G401.6 (cell line): ENCODE data around the gene AFF3.

Experiments
- FAIRE-seq: peaks from 2 replicates; lab custom pipeline; 2012; peaks lifted over from hg19 to GRCh38; lab: Jason Lieb, UNC

Gene AFF3

DNA sequence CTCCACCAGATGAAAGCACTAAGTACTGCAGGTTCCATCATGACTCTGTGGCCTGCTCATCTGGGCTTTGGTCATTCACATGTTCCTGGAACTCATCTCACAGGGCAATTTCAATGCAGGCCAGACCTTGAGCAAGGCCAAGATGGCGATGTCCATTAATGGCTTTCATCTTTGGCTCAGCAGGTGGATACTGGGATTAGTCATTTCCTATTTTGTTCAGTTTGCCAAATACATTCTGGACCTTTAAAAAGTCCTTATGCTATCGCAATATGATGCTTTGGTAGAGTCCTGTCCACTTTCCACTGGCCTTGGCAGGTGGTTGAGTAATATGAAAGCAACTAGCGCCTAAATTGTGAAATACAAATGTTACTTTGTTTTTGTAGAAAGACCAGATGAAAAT is 482.5 kb downstream of the AFF3 start:
- no peak for FAIRE-seq

DNA sequence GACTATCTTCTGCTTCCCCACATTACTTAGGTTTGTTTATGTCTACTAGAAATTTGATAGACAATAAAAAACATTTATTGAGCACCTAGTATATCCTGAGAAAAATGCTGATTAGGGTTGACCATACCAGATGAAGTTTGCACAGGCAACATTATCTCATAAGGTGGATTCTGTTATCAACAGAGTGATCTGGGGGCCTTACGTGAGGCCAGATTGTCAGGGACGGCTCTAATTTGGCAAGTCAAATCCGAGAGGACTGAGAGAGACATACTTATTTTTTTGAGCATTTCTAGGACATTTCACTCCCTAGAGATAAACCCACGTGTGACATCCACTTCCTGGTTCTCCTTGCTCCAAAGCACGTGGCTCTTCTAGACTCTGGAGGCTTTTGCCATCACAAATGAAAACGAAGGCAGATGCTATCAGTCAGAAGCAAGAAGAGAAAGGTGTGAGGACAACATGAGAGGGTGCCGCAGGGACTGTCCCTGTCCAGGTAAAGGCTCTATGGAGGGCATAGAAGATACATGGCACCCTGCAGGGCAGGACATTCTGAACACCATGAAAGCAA is 484.6 kb downstream of the AFF3 start:
- FAIRE-seq: no peak

DNA sequence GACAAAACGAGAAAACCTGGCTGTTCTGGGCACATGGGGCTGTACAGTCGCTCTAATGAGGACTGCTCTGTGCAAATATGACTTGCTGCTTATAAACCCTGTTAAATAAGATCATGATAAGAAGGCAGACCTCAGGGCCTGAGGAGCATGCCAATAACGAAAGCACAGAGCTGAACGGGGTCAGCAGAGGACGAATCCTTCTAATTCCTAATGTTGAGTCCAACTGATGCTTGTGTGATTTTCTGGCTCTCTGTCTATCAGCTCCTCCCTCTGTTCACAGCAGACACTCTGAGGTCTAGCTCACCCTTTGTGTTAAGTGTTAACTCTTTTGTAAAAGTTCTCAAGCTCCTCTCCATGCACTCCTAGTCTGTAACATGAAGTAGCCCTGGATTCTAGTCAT is 485.4 kb downstream of the AFF3 start:
- FAIRE-seq: no peak

DNA sequence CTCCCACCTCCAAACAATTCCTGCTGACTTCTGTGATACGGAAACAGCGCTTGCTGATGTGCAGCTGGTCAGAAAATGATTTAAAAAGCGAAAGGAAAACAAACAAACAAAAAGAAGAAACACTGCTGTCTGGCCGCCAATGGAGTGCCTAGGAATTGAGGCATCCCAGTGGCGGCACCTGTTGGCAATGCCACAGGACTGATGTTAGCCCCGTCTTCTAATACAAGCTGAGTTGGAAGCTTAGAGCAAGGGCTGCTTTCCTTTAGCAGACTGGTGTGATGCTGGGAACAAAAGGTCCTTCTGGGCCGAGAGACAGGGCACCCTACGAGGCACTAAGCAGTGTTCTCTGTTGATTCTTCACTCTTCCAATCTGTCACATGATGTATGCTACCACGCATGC is 489.0 kb downstream of the AFF3 start:
- no peak for FAIRE-seq

DNA sequence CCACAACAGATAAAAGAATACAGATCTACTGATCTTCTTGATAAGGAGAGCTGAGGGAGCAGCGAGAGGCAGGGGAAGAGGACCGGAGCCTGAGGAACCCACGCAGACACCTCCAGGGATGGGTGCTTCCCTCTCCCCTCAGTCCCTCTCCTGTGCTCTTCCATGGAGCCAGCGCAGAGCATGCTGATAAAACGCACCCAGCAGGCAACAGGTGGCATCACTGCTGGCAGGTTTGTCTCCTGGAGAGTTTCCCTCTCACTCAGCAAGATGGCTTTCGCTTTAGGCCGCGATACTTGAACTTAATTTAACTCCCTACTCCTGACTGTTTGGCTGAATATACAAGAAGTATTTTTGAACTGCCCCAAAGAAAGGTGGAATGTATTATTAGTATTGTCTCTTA is 489.5 kb downstream of the AFF3 start:
- FAIRE-seq: no peak

DNA sequence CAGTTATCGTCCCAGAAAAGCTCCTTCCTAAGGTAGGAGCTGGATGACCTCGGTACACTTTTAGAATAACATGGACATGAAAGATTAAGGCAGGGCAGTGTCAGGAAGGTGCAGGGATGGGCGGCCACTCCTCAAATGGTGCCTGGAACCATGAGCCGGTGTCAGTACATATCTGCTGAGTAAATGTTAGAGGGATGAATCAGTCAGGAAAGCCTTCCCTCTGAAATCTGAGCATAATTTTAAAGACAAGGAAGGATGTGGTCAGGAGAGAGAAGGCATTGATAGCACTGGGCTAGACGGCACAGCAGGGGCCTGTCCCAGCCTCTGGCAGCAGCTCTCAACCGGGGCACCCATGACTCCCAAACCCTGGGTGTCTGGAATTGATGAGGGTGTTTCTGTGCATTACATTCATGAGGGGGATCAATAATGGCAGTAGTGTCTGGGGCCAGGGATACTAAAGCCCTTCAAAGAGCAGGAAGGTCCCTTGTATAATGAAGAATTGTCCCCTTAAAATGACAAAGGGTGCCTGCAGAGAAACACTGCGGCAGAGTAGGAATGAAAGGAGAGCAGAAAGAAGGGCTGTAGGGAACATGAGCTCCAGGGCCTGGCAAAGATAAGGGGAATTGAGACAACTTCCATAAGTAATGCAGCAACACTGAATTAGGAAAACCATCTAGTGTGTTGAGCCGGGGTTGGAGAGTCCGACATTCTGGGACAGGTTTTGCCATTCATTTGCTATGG is 490.3 kb downstream of the AFF3 start:
- FAIRE-seq: no peak

DNA sequence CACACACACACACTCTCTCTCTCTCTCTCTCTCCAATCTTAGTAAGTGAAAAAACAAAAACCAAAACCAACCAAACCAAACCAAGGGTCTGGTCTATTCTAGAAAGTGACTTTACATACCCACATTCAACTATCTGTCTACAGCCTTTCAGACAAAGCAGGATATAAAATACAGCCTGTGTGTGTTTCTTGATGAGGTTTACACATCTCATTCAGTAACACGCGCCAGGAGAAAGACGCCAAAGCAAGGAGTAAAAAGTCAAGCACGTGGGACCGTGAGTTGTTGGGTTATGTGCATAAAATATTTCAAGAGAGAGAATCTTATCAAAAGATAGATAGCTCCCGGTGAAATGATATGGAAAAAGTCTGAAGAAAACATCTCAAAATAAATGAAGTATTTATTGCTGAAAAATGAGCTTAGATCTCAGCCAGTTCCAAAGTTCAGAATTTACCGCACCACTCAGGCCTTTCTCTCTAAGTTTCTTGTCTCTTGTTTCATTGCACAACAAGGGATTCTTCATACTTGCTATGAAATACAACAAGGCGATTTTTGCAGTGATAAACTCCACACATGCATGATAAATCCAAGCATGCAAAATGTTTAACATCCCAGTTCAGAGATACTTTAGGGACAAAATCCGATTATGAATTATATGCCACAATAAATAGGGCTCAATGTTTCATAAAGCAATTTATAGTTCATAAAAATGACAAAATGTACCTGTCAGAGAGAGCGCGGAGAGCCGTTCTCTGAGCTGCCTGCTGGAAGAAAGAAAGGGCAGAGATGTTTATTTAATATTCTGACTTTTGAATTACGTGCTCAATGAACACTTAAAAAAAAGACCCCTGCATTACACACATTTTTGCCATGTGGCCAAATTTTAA is 493.2 kb downstream of the AFF3 start:
- no peak for FAIRE-seq

DNA sequence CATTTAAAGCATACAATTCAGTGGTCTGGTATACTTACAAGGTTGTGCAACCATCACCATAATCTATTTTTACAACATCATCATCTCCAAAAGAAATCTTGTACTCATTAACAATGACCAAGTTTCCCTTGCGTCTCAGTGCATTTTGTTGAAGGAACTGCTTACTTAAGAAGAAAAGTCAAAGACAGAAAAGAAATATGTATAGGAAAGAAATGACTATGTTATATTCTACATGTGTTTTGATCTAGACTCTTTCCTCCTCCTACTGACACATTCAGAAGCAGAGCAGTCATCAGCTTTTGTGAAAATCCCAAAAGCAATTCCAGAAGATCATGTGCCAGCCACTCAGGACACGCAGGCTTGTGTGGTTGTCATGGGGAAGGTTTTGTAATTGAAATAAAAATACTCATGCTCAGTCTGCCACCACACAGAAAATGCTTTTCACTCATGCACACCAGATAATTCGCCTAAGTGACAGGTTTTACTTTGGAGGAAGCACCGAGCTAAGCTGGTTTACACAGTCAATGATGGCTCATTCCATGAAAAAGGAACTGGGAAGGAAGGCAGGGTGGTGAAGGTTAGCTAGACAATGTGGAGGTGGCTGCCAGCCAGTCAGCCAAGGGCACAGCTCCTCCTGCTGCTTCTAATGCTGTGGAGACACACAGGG is 494.1 kb downstream of the AFF3 start:
- no peak for FAIRE-seq

DNA sequence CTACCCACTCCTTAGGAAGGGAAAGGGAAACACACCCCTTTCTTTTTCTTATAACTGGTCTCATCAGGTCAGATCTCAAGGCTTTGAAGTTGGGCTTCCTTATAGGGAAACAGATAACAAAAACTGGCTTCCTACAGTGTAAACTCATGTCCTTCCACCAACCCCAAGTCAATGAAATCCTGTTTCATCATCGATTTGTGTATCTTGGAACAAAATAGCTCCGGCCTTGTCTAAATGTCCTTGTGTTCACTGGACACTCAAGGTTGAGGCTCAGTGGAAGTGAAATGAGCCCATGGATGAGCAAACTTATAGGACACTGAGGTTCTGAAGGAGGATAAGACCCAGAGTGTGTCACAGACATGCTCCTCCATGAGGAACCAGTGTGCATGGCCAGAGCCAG is 496.4 kb downstream of the AFF3 start:
- no peak for FAIRE-seq

DNA sequence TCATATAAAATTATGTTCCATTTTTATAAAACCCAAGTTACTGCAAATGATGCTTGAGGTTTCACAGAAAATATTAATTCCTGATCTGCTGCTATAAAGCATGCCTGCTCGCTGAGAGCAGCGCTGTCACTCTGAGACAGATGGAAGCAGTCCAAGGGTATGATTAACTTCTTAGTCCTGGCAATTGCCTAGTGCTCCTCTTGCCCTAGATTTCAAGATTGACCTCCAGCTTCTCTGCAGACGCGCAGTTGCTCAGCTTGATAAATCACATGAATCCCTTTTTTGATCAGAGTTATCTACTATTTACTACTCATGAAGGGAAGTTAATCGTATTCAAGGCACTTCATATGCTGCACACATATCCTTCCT is 498.0 kb downstream of the AFF3 start:
- FAIRE-seq: no peak

DNA sequence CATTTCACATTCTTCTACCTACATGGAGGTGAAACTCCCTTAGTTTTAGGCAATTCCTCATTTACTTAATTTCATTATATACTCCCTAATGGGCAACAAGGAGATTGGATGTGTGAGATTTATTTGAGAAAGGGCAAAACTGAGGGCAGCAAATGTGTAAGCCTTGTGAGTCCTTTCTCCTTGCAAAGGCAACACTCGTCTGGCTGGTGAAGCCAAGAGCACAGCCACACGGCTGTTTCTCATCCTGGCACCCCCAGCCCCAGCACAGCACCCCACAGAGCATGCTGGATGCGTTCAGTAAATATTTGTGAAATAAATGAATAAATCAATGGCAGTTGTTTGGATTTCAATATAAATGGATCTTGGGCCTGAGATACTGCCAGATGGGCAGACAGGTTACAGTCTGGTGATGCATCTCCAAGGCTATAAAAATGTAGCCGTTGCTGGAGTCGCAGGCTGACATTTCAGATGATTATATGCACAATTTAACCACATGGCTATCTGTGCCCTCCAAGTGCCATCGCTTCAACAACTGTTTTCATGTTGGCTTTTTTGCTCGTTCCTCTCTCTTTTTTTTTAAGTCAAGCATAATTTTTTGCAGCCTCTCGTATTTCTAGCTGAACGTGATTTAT is 498.5 kb downstream of the AFF3 start:
- no peak for FAIRE-seq

DNA sequence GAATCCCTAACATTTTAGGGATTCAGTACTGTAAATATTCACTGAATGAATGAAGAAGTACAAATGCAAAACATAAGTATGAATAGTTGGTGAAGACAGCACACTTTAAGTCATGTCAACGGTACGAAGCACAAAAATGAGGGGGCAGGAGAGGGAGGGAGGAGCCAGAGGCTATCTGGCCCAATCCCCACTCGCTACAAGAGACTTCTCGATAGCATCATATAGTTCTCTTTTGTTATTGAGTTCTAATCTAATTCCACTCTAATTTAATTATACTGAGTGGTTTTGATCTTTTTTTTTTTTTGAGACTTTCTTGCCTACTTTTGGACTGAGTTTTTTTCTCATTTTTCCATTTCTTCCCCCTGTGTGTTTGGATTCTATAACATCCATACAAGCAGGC is 500.4 kb downstream of the AFF3 start:
- FAIRE-seq: no peak

DNA sequence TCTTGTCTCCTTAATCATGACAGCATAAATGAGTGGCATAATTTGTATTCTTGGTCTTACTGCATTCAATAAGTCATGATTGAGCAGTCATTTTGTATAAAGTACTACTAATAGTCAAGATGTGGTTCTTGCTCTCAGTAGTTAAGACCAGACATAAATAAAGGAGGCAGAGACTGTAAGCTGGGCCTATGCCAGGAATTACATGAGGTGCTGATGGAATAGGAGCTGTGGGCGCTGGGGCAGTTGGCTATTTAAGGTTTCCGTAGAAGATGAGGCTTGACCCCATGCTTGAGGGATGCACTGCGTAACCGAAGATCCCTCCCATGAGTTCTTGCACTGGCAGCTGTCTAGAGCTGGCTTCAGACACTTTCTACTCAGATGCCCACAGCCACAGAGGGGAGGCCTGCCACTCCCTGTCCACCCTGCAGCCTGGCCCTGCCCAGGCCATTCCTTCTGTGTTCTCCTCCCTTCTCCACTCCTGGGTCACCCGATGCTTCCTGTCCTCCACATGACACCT is 501.7 kb downstream of the AFF3 start:
- no peak for FAIRE-seq

DNA sequence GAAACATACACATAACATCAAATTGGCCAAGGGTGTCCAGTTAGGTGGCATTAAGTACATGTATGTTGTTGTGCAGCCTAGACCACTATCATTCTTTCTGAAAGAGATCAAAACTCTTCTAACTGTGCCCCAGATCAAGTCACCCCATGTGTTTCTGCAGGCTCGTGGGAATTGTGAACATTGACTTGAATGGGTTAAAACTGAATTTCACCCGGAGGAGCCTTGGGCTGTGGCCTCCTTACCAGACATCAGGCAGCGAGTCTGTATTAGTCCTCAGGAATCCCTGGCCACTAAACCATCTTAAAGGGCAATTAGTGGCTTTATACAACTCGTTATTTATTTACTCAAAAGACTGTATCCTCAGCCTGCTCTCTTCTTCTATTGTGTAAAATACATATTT is 503.6 kb downstream of the AFF3 start:
- FAIRE-seq: no peak

DNA sequence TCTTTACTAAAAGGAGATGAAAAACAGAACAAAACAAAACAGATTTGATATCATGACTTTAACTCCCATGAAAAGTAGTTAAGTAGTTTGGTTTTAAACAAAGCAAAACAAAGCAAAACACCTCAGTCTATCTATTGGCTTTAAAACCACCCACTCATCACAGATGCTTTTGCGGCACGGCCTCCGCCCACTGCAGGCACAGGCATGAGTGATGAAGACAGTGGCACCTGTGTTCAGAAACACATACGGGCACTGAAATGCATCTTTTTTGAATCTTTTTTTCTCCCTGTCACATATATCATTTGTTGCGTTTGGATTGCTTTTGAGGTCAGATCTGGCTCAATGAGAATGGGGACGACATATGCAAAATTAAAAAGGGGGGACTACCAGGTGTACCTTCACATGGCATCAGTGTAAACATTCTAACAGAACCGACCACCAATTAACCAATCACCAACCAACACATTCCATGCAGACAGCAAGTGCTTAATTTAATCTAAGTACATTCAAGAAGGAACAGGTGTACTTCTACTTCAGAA is 505.2 kb downstream of the AFF3 start:
- FAIRE-seq: no peak

DNA sequence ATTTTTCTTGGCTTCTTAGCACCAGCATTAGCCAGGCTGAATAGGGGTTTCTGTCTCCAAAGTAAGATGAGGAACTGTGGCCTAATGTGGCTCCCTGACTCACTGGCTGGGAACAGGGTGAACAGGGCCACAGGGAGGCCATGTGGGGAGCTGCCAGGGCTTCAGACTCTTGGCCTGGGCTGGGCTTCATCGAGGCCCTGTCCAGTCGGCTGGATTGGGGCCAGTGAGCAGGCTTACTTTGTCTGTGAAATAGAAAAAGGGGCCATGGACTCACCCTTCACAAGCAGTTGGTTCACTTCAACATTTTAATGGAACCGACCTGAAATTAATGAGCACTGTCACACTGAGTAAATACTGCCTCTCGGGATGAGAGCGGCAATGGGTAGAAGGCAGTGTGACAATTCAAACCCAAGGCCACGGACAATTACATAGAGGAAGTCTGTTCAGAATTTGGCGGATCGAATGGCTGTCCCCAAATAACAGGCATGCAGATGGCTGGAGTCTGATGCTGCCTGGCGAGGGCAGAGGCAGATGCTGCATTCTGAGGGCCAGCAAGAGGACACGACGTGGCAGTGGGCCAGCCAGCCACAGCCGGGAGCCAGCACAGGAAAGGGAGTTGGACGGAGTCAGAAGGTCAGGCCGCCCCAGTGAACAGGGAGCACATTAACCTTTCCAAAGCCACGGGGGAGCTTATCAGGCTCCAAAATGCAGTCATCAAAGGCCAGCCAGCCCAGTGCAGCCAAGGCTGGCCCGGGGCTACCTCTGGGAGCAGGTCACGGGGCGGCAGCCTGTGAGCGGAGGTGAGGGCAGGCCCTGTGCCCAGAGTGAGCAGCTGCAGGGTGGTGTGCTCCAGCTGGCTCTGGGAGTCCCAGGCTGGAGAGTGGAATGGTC is 506.0 kb downstream of the AFF3 start:
- FAIRE-seq: no peak

DNA sequence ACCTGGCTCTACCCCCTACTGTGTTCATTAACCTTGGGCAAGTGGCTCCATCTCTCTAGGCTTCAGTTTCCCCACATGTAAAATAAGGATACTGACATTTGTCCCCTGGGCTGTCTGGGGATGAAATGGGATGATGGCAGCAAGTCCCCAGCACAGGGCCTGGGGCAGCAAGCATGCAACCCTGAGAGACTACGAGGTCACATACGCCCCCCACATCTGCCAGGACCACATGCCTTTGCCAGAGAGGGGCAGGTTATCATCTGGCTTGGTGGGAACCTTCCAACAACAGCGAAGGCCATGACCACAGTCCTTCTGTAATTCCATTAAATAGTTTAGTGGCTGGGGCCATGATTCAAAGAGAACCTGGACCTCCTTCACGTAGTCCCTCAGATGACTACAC is 506.7 kb downstream of the AFF3 start:
- no peak for FAIRE-seq

DNA sequence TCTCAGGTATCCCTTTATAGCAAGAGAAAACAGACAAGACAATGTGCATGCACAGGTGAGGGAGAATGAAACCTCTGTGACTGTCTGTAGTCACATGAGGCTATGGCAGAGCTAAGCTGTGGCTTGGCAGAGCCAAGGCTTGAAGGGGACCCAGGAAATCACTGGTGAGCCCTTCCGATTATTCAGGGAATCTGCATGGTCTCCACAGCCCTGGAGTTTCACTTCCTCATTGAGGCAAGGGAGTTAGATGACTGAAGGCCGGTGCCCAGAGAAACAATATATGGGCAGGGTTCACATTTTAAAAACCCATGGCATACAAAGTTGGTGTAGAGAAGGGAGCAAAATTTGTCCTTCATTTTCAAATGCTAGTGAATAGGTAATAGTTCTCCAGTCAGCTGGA is 508.2 kb downstream of the AFF3 start:
- no peak for FAIRE-seq

DNA sequence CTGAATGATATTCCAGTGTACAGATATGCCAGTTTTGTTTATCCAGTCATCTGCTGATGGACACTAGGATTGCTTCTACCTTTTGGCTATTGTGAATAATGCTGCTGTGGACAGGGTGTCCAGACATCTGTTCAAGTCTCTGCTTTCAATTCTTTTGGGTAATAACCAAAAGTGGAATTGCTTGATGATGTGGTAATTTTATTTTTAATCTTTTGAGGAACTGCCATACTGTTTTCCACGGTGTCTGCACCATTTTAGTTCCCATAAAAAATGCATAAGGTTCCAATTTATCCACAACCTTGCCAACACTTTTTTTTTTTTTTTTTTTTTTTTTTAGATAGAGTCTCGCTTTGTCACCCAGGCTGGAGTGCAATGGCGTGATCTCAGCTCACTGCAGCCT is 510.7 kb downstream of the AFF3 start:
- no peak for FAIRE-seq

DNA sequence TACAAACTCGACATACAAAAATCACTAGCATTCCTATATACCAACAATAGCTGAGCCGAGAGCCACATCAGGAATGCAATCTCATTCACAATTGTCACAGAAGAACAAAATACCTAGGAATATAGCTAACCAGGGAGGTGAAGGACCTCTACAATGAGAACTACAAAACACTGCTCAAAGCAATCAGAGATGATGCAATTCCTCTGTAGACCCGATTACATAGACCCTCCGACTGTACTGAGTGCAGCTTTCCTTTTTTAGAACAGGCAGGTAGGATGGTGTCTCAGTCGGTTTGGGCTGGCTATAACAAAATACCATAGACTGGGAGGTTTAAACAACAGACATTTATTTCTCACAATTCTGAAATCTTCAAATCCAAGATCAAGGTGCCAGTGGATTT is 513.1 kb downstream of the AFF3 start:
- no peak for FAIRE-seq

DNA sequence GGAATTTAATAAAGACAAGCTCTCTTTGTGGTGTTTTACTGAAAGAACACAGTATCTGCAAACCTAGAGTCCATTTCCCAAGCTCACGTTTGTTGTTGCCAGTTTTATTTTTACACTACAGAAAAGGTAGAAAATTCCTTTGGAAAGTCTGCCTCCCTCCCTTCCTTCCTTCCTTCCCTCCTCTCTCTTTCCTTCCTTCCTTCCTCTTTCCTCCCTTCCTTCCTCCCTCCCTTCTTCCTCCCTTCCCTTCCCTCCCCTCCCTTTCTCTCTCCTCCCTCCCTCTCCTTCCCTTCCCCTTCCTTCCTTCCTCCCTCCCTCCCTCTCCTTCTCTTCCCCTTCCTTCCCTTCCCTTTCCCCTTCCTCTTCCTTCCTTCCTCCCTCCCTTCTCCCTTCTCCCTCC is 516.2 kb downstream of the AFF3 start:
- no peak for FAIRE-seq
